EL (cell line): ENCODE results near the gene TAB3.

Experiments used
- DNase-seq: peaks from one replicate; pipeline ENCODE4 v3.0.0-alpha.2; 2016

Gene TAB3, protein sequence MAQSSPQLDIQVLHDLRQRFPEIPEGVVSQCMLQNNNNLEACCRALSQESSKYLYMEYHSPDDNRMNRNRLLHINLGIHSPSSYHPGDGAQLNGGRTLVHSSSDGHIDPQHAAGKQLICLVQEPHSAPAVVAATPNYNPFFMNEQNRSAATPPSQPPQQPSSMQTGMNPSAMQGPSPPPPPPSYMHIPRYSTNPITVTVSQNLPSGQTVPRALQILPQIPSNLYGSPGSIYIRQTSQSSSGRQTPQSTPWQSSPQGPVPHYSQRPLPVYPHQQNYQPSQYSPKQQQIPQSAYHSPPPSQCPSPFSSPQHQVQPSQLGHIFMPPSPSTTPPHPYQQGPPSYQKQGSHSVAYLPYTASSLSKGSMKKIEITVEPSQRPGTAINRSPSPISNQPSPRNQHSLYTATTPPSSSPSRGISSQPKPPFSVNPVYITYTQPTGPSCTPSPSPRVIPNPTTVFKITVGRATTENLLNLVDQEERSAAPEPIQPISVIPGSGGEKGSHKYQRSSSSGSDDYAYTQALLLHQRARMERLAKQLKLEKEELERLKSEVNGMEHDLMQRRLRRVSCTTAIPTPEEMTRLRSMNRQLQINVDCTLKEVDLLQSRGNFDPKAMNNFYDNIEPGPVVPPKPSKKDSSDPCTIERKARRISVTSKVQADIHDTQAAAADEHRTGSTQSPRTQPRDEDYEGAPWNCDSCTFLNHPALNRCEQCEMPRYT

DNA sequence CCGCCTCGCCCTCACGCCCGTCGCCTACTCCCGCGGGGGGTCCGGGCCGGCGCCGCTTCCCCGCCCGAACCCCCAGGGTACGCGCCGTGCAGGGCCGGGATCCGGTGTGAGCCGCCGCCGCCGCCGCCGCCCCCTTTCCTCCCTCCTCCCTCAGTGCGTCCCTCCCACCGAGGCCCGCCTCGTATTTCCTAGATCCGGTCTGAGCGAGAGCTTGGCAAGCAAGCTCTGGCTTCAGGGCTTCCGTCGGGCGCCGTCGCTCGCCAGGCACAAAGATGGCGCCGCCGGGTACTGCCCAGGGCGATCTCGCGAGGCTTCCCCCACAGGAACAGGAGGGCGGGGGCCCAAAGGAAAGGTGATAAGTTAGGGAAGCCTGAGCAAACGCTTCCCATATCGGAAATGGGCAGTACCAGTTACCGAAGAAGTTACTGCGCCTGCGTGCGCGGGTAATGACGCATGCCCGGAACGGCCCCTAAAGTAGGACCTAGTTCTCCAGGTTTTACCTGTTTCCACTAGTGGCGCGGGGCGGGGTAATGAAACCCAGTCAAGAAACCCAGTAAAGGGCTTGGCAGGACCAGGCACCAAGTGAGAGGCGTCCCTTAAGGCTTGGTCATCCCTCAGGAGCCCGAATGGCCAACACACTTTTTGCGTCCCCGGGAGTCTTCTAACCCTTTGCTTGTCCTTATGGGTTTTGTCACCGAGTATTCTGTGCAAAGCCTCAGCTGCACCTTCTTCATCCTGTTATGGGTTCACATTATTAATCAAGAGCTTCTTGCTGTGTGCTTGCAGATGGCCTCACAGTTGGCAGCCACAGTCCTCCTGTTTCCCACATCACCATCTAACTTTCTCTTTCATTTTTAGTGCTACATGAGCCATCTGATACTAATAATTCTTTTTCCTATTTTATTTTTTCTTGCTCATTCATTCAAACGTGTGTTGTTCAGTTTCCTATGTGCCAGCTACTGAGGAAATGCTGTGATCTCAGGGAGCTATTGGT lies at the start of gene TAB3:
TSS of gene TAB3 (minus strand) at position 108 of the 994 bp plus-strand sequence. CDS start 29,666 bp downstream, outside the sequence.
- peak; percentile 93 for DNase-seq

DNA sequence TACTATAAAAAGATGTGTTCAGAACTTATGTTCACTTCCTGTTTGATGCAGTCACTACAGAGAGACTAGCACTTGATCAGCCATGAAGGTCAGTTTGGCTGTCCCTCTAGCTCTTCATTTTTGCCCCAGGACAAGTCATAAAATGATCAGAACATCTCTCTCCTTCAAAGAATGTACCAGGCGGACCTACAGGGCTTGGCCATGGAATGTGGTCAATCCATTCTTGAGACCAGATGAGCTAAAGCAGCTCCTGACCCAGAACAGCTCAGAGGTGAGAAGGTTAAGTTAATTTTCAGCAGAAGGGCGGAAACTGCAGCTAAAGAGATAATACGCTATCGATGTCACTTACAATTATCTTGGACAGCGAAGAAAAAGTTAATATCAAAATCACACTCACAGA lies 49.2 kb upstream of the TAB3 start:
- DNase-seq: no peak

DNA sequence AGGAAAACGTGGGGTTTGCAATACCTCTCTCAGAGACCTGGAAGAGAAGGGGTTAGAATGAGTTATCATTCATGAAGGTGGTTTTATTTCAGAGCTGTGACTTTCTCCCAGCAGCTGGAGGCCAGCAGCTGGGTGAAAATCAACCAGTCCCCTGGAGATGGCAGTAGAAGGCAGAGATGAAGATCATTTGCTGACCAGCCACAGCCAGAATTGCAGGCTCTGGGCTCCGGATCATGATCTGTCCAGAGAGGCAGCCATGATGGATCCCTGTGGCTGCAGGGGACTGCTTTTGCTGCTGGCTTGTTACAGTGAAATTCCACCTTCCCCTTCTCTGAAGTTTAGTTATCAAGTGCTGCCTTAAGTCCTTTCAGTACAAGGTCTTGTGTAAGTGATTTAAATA lies 46.9 kb upstream of the TAB3 start:
- DNase-seq: peak; percentile 28

DNA sequence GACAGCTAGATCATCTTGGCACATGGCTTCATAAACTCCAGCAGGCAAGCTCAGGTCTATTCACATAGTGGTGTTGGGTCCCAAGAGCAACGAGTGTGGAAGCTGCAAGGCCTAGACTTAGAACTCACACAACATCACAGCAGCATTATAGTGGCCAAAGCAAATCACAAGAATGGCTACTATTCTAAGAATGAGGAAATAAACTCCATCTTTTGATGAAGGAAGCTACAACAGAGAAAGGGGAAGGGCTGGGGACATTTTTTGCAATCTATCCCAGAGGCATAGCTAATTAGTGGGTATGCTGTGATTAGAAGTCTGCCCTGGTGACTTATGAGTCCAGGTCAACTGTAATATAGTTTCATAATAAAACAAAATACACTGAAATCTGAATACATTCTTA lies 42.9 kb upstream of the TAB3 start:
- DNase-seq: no peak

DNA sequence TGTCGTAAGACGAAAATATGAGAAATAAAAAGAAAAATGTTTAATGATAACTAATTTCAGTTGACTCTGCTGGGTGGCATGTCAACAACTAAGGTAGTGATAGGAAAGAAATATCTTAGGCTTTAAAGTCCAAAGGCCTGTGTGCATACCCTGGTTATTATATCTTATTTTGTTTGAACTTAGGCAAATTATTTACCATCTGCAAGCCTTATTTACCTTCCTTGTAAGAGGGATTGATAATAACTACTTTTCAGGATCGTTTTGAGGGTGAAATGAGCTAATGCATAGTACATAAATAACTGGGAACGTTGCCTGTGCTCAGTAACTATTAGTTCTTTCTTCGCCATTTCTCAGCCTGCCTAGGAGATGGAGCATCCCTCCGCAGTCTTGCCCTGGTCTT lies 41.6 kb upstream of the TAB3 start:
- no peak for DNase-seq

DNA sequence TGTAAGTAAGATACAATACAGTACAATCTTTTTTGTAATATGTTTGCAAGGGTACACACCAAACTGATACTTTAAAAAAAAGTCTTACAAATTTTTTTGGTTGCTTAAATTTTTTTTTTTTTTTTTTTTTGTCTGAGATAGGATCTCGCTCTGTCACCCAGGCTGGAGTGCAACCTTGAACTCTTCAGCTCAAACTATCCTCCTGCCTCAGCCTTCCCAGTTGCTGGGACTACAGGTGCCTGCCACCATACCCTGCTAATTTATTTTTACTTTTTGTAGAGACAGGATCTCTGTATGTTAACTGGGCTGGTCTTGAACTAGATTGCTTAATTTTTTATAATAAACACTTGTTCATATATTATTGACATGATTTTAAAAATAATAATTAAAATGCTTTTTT lies 41.1 kb upstream of the TAB3 start:
- DNase-seq: no peak

DNA sequence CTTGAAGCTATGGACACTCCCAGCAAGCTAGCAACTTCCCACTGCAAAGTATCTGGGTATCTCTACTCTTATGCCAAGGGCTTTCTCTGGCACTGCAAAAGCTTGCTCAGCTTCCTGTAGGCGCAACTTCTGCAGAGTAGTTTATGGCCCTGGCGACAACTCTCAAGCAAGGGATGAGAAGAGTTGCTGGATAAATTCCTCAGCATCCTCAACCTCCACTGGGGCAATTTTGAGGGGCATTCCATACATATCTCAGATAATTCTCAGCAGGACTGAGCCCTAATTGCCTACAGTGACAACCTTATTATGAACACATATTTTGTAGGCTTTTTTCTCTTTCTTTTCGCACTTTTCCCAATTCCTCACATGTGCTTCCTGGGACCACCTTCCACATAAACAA lies 31.2 kb upstream of the TAB3 start:
- peak; percentile 1 for DNase-seq

DNA sequence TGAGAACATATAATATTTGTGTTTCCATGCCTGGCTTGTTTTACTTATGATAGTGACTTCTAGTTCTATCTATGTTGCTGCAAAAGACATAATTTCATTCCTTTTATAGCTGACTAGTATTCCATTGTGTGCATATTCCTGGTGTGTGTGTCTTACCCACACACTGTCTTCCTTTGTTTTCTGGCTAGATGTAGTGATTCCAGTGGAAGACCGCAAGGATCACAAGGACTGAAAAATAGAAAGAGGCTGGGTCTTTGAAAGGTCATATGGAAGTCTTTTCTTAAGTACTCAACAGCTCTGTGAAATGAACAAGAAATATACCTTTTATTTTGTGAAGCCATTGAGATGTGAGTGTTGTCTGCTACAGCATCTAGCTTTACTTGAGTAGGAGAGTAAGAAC lies 29.4 kb upstream of the TAB3 start:
- no peak for DNase-seq

DNA sequence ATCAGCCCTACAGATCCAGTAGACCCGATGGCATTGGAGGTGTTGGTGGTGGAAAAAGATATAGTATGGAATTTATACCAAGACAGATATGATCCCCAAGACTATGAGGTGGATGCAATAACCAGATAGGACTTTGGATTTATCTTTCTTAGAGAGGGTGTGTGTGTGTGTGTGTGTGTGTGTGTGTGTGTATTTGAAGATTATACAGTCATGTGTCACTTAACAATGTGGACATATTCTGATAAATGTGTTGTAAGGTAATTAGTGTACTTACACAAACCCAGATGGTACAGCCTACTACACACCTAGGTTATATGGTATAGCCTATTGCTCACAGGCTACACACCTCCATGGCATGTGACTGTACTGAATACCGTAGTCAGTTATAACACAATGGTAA lies 24.4 kb upstream of the TAB3 start:
- no peak for DNase-seq

DNA sequence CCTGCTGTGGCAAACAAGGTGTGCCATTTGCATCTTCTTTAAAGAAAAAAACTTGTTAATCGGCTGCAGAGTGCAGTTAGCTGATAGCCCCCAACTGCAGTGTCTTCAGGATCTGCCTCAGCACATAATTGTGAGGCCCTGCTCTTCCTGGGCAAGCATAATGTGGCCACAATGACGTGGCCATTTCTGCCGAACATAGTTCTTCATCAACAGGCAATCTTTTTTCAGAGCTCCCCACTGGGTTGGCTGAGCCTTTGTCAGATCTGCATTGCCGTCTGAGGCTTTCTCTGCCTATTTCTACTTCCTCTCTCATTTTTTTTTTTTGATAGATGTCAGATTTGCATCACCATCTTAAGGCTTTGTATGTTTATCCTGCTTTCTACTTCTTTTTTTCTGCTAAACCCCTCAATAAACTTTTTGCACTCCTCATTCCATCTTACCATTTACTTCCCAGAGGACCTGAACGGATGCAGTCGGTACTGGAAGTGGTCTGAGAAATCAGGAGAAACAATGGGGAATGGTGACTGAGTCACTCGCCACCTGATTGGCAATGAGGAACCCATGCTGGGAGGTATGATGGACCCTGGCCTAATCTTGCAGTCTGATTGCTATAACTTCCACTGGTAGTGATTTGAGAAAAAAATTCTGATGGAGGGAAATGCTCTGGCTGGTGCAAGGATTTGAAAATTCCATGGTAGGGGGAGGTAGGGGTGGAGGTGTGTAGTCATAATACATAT lies 21.2 kb upstream of the TAB3 start:
- DNase-seq: peak; percentile 6

DNA sequence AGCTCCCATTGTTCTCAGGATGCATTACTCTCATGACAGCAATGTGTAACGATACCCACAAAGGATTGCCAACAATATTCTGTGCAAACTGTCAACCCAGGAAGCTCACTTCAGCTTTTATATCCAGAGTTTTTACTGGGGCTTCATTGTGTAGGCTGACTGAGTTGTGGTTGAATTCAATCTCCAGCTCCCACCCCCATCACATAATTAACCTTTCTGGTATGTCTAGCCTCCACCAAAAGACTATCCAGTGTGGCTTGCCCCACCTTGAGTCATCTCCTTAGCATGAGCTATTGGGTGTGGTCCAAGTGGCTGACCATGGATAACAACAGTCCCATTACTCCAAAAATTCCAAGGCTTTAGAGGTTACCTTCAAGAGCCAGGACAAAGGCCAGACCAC lies 17.7 kb upstream of the TAB3 start:
- DNase-seq: peak; percentile 72

DNA sequence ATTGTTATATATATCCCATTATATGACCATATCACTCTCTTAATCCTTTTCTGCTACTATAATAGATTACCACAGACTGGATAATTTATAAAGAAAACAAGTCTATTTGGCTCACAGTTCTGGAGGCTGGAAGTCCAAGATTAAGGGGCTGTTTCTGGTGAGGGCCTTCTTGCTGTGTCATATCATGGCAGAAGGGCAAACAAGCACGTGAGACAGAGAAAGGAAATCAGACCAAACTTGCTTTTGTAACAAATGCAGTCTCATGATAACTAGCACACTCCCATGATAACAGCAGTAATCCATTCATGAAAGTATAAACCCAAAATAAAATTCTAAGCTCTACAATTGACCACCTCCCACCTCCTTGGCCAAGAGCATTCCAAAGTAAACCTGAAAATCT lies 16.3 kb upstream of the TAB3 start:
- DNase-seq: no peak

DNA sequence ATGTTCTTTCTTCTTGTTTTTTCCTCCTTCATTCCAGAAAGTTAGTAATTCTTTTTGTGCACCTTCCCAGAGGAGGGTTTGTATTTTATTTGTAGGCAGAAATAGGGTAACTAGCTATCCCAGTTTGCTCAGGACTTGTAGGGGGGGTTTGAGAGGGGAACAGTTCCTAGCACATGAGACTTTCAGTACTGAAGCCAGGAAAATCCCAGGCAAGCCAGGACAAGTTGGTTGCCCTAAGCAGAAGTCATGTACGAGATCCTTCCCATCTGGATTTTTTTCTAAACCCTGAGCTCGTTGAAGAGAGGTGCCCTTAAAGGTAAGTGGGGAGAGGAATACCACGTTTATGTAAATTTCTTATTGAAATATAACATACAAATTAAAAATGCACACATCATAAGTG lies 15.6 kb upstream of the TAB3 start:
- no peak for DNase-seq

DNA sequence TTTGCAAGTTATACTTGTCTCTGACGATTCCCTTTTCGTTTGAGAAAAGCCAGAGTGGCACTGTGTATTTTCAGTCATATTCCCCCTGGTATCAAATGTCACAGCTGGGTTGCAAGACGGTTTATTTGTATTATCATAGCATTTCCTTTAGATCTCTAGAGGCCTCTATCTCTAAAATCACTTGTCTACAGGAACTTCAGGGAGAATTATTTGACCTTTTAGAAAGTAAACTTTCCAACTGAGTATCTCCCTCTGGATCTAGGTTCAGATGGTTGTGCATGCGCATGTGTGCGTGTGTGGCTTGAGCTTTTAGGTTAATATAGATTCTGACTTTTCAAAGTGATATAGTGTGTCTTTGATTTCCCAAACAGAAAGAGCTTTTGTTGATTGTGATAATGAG lies 15.1 kb upstream of the TAB3 start:
- no peak for DNase-seq

DNA sequence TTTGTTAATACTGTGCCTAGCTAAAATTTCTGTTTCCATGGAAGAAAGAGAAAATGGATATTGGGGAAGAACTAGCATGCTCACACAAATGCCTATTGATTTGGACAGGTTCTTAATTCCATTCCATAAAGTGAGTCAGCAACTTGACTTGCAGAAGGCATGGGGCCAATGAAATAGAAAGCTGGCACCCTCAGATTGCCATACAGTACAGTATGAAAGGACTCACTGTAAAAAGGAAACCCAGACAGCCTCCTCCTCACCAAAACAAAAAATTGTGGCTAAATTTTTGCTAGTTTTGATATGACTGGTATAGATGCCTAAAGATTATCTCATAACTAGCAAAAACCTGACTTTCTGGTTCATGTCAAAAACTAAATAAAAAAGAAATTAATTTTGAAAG lies 11.2 kb upstream of the TAB3 start:
- peak; percentile 13 for DNase-seq

DNA sequence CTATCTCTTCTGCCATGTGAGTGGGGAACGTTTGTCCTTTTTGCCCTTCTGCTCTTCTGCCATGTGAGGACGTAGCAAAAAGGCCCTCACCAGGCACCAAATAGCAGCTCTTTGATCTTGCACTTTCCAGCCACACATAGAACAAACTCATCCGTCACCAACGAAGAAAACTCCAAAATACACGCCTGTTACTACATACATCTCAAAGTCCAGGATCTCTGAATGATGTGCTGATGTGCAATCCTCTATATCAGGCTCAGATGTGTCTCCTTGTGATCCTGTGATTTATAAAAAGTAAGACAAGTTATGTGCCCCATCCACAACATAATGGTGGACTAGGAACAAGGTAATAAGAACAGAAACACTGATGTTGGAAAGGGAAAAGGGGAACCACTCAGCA lies 9.8 kb upstream of the TAB3 start:
- DNase-seq: no peak

DNA sequence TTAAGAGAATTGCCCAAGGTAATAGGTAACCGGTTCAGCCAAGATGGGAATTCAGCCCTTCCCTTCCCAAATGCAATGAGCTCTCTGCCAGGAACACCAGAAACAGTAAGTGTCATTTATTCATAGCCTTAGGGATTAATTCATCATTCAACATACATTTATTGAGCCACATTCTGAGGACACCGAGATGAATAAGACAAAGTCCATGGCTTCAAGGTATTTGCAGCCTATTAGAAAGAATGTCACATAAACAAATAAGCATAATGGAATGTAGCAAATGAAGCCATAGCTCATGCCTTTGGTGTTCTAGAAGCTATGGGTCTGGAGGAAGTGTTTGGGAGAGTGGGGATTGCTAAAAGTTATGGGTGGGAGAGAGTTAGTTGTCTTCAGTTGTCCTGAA lies 6.3 kb upstream of the TAB3 start:
- peak; percentile 26 for DNase-seq

DNA sequence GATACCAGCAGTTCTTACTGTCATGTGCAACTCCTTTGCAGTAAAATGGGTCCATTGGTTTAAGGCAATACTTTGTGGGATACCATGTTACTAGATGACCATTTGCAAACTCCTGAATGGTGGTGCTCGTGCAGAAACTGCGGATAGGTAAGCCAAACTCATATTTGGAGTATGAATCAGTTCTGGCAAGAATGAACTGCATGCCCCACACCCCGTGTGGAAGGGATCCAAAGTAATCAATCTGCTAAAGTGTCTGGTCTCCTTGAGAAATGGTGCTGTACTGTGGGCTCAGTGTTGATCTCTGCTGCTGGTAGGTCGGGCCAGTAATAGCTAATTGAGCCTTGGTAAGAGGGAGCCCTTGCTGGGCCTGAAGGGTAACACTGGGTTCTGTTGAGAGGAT lies 4.2 kb upstream of the TAB3 start:
- DNase-seq: peak; percentile 18

DNA sequence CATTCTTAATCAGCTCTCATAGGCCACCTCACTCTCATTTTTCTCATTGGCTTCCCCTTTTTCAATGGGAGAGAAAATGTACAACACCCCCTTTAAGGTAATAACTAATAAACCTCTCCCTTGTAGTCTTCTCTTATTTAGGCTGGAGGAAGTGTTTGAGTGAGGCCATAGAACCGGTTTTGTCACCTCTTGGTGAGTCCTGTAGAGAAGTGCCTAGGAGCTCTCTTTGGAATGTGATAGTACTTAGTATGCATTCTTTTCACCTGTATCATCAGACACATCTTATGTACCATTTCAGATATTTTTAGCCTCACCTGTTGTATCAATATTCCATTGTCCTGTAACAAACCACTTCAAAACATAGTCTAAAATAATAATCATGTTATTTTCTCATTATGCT lies 3.5 kb upstream of the TAB3 start:
- no peak for DNase-seq

DNA sequence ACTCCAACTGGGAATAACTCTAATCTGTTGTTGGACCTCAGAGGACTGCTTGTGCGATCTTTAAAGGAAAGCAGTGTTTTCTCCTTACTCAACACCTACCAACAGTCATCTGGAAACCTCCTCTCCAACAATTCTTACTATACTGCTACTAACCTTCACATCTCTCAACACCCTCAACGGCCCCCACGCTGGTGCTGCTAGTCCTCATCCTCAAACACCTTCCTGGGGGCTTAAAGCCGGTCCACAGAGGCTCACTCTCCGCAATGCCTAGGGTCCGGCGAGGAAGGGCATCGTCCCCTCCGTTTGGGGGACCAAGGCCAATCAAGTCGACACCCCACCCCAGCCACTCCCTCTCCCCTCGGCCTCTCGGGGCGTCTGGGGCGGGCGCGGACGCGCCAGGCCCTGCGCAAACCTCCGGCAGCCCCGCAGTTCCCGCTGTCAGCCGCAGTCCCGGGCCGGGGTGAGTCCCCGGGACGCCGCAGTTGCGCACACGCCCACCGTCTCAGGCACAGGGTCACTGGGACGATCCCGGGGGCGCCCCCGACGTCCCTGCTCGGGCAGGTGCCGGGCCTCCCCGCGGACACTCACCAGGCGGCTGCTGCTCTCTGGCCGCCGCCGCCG lies 418 bp downstream of the TAB3 start:
- peak; percentile 12 for DNase-seq

DNA sequence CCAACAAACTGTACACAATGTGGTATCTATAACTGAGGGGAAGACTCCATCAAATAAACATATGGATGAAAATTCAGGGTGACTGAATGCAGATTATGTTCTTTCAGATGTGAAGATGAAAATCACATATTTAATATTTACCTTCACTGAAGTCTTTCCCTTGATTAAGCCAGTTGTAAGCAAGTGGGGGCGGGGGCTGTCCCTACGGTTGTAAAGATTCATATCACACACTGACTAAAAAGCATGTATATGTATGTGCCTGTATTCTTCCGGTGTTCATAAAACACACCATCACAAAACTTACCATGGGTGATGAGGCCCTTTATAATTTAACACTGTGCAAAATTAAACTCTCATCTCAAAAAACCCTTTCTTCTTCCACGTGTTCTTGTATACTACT lies 1.3 kb downstream of the TAB3 start:
- DNase-seq: no peak

DNA sequence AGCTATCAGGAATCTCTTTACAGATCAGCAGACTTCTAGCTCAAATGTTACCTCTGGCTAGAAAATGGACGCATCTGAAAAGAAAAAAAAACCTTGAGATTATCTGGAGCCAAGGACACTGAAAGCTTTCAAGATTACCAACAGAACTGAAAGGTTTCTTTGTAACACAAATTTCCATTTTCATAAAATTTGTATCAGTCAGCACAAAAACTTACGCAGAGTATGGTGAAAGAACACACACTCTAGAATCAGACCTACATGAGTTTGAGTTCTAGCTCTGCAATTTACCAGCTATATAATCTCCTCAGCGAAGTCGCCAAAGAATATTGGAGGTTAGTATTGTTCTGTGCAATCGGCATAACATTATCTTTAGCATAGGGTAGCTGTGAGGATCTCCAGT lies 1.8 kb downstream of the TAB3 start:
- DNase-seq: no peak
